ENCODE results near the gene TMPRSS13.
"Not testable (repeated sequence)": the region's sequence is repeated elsewhere in the genome, so short reads cannot be mapped to it uniquely, and the experiment has no call there.

TMPRSS13 gene

GRCh38 chr11:117929142-117929915 is at the start of gene TMPRSS13:
Gene TMPRSS13 (minus strand): TSS chr11:117929402. CDS start chr11:117929307, 95 bp downstream.
- in situ Hi-C loops (cut with HindIII; ENCODE audit: low sequenced_read_pairs): no loop called here

DNA sequence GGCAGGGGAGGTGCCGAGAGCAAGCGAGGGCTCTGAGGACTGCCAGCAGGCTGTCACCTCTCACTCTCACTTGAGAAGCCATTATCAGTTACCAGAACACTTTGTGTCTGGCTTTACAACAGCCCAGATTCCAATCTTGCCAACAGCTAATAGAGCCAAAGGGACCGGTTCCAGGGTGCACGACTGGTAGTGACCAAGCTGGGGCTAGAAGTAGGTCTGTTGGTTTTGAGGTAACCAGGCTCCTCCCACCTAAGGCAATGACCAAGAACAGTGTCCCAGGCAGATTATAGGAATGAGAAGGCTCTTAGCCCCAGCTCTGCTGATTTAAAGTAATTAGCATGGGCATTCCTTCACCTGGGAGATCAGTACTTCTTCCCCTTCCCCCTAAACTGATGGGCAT is 49.8 kb upstream of the TMPRSS13 start:
- in situ Hi-C loops (cut with HindIII; ENCODE audit: low sequenced_read_pairs): no loop called here

DNA sequence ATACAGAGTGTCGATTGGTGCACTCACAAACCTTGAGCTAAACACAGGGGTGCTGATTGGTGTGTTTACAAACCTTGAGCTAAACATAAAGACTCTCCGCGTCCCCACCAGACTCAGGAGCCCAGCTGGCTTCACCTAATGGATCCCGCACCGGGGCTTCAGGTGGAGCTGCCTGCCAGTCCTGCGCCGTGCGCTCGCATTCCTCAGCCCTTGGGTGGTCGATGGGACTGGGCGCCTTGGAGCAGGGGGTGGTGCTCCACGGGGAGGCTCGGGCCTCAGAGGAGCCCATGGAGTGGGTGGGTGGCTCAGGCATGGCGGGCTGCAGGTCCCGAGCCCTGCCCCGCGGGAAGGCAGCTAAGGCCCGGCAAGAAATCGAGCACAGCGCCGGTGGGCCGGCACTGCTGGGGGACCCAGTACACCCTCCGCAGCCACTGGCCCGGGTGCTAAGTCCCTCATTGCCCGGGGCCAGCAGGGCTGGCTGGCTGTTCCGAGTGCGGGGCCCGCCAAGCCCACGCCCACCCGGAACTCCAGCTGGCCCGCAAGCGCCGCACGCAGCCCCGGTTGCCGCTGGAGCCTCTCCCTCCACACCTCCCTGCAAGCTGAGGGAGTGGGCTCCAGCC is 49.2 kb upstream of the TMPRSS13 start:
- in situ Hi-C loops (cut with HindIII; ENCODE audit: low sequenced_read_pairs): not testable (repeated sequence)

- in situ Hi-C loops (cut with HindIII; ENCODE audit: low sequenced_read_pairs): not testable (repeated sequence)
Measured at GRCh38 chr11:117977612-117978264, 48.5 kb upstream of the TMPRSS13 start.

- in situ Hi-C loops (cut with HindIII; ENCODE audit: low sequenced_read_pairs): no loop called here
Measured at GRCh38 chr11:117977029-117977428, 47.8 kb upstream of the TMPRSS13 start.

DNA sequence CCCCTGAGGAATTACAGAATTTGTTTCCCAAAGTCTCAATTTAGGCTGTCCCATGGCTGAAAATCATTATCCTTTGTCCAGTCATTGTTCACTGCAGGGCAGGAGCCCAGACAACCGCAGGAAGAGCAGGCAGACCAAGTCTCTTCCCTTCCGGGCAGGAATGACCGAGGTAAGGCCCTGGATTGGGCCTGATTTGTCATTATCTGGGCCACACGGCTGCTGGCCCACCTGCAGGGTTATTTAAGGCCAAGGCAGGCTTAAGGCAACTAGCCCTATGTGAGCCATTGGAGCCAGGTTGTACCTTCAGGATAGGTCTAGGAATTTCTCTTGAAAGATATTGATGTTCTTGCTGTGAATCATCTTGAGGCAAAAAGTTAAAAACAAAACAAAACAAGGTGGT is 47.2 kb upstream of the TMPRSS13 start:
- in situ Hi-C loops (cut with HindIII; ENCODE audit: low sequenced_read_pairs): no loop called here

DNA sequence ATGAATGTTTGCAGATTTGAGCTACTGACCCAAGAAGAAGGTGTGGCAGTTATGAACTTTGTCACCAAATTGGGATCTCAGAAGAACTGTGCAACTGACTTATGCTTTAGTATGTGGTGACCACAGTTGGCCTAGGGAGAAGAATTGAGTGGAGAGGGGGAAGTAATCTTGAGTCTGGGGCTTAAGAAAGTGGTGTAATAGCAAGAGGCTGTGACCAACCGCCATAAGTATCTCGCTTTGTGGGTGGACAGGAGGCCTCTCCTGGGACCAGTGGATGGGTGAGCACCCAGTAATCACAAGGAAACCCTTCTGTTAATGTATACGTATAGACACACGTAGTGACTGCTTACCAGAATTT is 44.3 kb upstream of the TMPRSS13 start:
- in situ Hi-C loops (cut with HindIII; ENCODE audit: low sequenced_read_pairs): no loop called here

DNA sequence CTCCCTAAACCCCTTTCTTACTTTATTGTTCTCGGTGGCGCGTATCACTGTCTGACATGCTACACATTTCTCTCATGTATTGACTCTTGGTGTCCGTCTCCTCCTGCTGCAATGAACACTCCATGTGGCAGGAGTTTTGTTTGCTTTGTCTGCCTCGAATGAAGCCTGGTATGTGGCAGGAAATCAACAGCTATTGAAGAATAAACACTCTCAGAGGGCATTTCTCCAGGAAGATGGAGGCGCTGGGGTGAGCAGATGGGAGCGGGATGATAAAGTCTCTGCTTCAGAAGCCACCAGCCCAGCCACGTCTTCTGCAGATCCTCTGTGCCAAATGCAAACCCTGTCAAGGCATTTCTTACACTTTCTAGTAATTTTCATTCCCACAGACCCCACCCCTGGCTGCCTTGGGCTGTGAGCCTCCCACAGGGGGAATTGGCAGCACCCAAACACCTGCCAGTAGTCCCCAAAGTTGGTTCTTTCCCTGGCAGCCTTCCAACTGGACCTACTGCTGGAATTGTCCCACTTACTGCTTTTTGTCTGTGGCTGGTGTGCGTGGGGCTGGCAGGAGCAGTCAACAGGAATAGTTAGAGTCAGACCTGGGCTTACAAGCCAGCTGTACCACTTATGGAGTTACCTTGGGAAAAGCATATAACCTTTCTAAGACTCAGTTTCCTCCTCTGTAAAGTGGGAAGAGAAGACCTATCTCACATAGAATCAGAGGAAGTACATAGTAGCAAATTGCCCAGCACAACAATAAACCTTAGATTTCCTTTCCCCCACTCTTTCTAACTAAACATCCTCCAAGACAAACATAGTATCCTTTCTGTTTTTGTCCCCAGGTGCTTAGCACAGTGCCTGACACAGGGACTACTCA is 43.7 kb upstream of the TMPRSS13 start:
- in situ Hi-C loops (cut with HindIII; ENCODE audit: low sequenced_read_pairs): no loop called here

DNA sequence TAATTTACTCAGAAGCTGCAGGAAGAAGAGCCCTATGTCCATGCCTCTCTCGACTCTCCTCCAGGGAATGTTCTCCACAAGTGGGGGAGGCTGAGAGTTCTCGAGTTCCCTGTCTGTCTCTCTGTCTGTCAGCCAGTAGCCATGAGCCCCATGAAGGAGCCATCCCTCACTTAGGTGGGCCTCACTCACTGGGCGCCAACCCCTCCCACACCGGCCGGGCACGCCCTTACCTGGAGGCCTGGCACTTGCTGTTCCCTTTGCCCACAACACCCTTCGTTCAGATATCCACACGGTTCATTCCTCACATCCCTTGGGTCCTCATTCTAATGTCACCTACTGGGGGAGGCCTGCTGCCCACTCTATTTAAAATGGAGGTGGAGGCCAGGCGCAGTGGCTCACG is 42.8 kb upstream of the TMPRSS13 start:
- in situ Hi-C loops (cut with HindIII; ENCODE audit: low sequenced_read_pairs): no loop called here

DNA sequence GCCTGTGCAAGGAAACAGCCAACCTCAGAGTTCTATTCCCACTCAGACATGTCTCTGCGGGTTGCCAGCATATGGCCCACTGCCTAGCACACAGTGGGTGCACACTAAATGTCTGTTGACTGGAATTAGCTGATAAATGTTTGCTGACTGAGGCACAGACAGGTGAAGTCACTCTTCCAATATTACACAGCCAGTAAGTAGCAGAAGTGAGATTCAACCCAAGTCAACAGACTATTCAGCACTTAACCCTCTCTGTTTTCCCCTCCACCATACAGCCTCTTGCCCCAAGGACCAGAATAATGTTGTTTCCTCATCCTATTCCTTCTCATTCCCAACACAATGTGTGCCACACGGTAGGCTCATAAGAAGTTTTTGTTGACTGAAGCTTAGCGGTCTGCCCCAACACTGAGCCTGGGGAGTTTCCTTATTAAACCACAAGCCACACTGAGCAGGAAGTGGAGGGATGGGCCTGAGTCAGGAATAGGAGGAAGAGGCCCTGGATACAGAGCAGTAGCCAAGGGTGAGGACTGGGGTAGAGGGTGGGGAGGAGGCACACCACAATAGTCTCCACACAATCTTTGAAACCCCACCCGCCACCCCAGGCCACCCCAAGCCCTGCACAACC is 41.3 kb upstream of the TMPRSS13 start:
- in situ Hi-C loops (cut with HindIII; ENCODE audit: low sequenced_read_pairs): no loop called here

DNA sequence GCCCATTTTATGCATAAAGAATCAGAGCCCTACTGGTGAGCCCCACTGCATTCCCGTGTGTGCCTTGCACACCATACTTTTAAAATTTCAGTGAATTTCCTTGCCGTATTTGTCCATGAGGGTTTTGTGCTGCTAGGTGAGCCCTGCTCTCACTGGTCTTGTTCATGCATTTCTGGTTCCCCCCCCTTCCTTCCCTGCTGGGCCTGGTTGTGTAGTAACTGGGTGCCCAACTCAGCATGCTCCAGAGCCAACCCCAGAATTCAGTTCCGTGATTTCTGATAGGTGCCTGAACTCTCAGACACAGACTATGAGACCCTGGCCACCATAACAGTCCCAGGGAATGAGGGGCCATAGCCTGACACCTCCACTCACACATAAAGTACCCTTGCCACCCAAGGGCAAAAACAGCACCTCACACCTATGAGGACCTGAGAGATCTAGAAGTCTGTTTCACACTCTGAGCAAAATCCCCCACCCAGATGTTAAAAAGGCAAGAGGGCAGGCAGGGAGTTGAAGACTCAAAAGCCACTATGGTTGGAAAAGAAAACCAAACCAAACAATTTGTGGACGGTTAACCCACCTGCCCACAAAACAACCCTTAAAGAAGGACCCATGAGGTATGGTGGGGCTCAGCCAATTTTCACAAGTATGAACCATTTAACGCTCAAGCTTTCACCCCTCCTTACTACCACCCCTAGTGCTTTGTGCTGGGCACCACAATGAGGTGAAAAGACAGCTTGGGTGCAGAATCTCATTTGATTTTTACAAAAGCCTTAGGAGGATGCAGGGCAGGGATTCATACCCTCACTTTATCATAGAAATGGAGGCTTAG is 40.2 kb upstream of the TMPRSS13 start:
- in situ Hi-C loops (cut with HindIII; ENCODE audit: low sequenced_read_pairs): no loop called here

DNA sequence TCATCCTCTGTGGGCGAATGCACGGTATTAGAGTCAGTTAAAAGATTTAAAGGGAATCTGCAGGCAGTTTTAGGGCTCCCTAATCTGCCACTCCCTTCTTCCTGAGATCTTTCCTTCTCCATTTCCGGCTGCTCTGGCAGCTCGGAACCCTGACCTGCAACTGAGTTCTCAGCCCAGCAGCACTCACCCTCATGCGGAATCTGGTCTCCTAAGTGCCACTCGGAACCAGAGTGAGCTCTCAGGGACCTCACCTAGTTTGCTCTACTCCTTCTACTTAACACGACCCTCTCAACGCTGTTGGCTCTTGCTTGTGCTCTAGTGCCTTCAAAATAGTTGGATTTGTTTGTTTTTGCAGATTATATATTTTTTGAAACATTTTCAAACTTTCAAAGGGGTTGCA is 37.7 kb upstream of the TMPRSS13 start:
- in situ Hi-C loops (cut with HindIII; ENCODE audit: low sequenced_read_pairs): no loop called here

DNA sequence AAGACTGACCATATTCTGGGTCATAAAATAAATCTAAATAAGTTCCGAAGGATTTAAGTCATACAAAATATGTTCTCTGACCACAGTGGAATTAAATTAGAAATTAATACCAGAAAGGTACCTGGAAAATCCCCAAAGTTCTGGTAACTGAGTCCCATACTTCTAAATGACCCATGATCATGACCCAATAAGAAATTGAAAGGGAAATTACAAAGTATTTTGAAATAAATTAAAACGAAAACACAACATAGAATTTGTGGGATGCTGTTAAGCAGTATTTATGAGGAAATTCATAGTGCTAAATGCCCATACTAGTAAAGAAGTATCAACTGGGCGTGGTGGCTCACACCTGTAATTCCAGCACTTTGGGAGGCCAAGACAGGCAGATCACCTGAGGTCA is 33.6 kb upstream of the TMPRSS13 start:
- in situ Hi-C loops (cut with HindIII; ENCODE audit: low sequenced_read_pairs): no loop called here

GRCh38 chr11:117961896-117962295 is 32.7 kb upstream of the TMPRSS13 start:
- in situ Hi-C loops (cut with HindIII; ENCODE audit: low sequenced_read_pairs): no loop called here

- in situ Hi-C loops (cut with HindIII; ENCODE audit: low sequenced_read_pairs): no loop called here
Measured at GRCh38 chr11:117960406-117960805, 31.2 kb upstream of the TMPRSS13 start.

DNA sequence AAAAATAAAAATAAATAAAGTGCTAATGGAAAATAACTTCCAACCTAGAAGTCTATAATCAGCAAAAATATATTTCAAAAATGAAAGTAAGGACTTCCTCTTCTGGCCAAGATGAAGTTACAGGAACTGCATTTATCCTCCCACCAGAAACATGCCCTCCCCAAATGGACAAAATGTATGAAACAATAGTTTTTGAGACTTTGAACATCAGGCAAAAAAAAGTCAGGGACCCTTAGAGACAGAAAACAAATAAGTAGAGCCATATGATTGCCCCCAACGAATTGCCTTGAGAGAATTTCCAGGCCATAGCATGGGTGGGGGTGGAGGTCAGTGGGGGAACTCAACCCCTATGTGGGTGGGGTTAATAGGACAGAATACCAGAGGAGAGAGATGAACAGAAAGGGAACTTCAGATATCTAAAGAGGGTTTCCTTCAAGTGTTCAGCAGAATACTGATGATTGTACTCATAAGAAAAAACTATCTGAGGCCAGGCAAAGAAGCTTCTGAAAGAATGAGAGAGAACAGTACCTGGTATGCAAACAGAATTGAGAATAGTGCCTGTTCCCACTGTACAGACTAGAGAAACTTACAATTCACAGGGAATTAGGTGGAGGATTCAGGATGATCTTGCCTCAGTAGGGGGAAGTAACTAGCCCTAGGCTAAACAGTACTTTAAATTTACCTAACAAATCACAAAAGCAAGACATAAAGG is 30.4 kb upstream of the TMPRSS13 start:
- in situ Hi-C loops (cut with HindIII; ENCODE audit: low sequenced_read_pairs): no loop called here

DNA sequence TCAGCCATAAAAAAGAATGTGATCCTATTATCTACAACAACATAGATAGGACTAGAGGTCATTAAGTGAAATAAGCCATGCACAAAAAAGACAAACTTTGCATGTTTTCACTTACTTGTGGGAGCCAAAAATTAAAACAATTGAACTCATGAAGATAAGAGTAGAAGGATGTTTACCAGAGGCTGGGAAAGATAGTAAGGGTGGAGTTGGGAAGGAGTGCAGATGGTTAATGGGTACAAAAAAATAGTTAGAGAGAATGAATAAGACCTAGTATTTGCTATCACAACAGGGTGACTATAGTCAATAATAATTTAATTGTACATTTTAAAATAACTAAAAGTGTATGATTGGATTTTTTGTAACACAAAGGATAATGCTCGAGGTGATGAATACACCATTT is 29.7 kb upstream of the TMPRSS13 start:
- in situ Hi-C loops (cut with HindIII; ENCODE audit: low sequenced_read_pairs): no loop called here

DNA sequence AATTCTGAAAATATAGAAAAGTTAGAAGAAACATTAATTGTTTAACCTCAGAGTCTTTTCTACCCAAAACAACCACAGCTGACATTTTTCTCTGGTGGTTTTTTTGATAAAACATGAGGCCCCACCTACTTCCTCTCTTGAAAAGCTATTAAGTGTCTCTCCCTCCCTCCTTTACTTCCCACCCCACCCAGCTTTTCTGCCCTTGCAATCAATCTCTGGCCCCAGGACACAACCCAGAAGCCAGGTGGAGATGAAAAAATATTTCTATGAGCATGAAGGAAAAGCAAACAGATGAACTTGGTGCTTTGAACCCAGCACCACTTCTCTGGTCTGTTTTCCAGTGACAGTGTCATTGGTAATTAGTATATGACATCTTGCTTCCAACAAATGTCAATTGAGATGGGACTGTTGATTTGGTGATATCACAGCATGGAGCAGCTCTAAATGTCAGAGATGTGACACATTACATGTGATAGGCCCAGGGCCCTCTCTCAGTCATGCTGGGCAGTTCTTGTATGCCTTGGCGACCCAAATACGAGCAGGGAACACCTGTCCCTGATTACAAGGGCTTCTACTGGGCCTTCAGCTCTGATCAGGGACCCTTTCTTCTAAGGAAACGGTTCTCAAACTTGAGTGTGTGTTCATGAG is 23.9 kb upstream of the TMPRSS13 start:
- in situ Hi-C loops (cut with HindIII; ENCODE audit: low sequenced_read_pairs): no loop called here

All from DLD1 (cell line).